GM21786 (cell line): Measurements from ENCODE around the gene TMEM273.
"Not testable (repeated sequence)": the region's sequence is repeated elsewhere in the genome, so short reads cannot be mapped to it uniquely, and the experiment has no call there.

Experiments
- ATAC-seq: cut with Tn5 transposase; IDR thresholded peaks from one replicate; pipeline ENCODE4 v1.9.1; 2021; ENCODE audit not compliant: unreplicated experiment

Gene TMEM273

GRCh38 chr10:49207113-49207512 lies 18.9 kb upstream of the TMEM273 start:
- ATAC-seq, result peak; percentile 57

GRCh38 chr10:49205206-49205605 lies 17.0 kb upstream of the TMEM273 start:
- ATAC-seq, result no peak

DNA sequence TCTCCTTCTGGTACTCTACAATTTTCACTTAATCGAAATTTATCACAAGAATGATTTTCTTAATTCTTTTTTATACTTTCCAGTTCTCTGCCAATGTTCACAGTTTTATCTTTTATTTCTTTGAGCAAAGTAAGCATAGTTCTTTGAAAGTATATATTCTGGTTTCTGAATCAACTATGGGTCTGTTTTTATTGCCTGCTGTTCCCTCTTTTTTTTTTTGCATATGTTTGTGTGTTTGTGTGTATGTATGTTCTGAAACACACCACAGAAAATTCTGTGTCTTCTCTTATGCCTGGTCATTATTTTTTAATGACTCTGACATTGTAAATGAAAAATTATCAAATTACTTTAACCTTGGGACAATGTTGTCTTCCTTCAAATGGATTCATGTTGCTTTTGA lies 15.9 kb upstream of the TMEM273 start:
- ATAC-seq, result no peak

GRCh38 chr10:49202266-49202665 lies 14.1 kb upstream of the TMEM273 start:
- ATAC-seq, result no peak

DNA sequence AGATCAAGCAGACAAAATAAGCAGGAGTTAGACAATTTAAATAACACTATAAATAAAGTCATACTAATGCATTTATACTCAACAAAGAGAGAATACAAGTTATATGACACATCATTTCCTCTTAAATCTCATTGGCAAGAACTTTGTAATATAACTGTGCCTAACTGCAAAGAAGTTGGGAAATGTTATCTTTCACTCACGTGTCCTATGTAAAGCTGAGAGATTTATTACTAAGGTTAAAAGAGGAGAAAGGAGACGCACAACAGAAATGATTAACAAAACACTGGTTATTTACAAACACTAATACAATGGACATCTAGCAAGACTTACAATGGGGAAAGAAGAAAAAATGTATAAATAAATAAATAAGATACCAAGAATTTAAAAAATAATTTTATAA lies 12.7 kb upstream of the TMEM273 start:
- no peak for ATAC-seq

- no peak for ATAC-seq
These were observed 9.0 kb upstream of the TMEM273 start for GRCh38 chr10:49197171-49197570.

- not testable (repeated sequence) for ATAC-seq
These were observed 7.7 kb upstream of the TMEM273 start for GRCh38 chr10:49195864-49196263.

- no peak for ATAC-seq
These were observed 6.2 kb upstream of the TMEM273 start for GRCh38 chr10:49194212-49194920.

GRCh38 chr10:49191349-49191748 lies 3.2 kb upstream of the TMEM273 start:
- no peak for ATAC-seq

DNA sequence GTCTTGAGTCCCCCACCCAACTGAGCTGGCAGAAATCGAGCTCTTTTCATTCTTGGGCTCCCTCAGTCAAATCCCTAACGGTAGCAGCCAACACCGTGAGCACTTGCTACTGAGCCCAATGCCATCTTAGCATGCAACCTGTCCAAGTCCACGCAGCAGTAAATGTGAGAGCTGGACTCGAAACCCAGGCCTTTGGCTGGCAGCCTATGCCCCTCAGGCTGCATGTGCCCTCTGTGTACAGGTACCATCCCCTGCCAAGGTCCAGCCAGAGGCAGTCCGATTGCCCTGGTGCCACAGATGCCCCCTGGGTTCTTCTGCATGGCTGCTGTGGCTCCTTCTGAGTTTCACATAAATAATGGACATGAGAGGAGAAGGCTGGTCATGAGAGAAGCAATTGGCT lies 1.2 kb upstream of the TMEM273 start:
- ATAC-seq, result no peak

GRCh38 chr10:49187044-49187484 lies 1.1 kb downstream of the TMEM273 start:
- no peak for ATAC-seq

GRCh38 chr10:49186613-49187012 lies 1.6 kb downstream of the TMEM273 start:
- ATAC-seq, result no peak

DNA sequence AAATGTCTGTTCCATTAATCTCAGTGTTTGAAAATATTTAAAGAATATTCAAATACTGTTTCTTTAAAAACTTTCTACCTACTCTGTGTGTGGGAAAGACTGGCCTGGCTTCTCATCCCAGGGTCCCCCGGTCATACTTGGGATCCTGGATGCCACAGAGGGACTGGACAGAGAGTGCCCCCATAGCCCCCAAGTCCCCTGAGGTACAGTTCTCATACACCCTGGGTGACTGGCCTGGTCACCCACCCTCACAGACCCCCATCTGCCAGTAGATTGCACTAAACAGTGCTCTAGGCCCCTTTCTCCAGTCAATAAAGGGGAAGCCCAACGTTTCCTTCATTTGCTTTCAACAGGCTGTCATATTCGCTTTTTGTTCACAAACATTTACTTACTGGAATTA lies 3.0 kb downstream of the TMEM273 start:
- no peak for ATAC-seq

DNA sequence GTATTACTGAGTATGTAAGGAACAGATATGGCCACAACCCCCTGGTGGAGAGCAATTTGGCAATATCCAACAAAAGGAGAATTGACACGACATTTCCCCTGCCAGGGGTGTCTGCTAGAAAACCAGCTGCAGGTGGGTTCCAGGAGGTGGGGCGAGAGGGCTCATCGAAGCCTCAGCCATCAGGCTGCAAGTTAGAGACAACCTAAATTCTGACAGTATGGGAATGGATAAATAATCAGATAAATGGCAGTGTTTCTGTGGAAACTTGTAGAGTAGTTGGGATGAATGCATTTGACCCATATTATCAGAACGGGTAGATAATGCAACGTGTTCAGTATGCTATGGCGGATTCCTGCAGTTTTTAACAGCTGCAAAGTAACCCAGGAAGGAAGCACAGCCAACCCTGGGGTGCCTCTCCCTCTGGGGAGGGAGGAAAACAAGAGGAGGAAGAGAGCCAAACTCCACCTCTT lies 3.5 kb downstream of the TMEM273 start:
- no peak for ATAC-seq

DNA sequence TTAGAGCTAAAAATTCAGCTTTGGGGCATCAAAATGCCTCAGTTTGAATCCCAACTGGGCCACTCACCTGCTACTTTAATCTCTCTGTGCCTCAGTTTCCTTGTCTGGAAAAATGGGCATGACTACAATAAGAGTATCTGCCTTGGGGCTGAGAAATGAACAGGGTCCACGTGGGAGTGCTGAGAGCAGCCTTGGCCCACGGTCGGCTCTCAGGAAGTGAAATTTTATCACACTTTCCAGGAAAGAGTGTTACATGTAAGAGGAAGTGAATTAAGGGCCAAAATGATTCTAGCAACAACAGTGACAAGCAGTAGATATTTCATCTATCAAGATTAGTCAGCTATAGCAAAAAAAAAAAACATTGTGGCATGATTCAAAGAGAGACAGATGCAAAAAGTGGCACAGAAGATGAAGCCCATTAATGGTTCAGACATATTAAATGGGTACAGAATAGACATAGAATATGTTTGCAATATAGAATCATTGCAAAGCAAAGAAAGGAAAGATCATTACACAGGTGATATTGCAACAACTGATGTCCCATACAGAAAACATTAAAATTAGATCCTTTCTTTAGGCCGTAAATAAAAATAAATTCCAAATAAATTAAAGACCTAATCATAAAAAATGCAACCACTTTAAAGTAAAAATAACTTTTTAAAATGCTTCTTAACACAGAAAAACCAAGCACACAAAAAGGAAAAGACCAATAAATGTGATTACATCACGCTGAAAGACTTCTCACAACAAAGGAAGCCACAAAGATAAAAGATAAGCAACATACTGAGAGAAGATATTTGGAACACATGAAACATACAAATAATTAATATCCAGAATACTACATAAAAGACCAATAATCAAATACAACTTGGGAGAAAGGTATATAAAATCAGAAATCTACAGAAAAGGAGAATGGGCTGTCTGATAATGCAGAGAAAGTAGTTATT lies 4.3 kb downstream of the TMEM273 start:
- ATAC-seq, result no peak

- no peak for ATAC-seq
These were observed 5.4 kb downstream of the TMEM273 start for GRCh38 chr10:49182776-49183175.

DNA sequence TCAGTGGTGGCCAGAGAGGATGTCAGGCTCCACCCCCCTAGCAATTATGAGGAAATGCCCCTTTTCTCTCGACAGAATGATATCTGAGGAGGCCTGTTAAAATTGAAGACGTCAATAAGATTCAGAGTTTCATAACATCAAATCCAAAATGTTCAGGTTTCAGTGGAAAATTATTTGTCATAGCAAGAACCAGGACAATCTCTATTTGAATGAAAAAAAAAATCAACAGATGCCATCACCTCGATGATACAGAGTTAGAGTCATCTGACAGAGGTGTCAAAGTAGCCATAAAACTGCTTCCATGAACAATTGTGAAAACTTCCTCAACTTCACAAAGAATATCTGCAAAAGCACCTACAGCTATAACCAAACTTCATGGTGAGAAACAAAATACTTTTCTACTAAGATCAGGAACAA lies 7.7 kb downstream of the TMEM273 start:
- no peak for ATAC-seq

DNA sequence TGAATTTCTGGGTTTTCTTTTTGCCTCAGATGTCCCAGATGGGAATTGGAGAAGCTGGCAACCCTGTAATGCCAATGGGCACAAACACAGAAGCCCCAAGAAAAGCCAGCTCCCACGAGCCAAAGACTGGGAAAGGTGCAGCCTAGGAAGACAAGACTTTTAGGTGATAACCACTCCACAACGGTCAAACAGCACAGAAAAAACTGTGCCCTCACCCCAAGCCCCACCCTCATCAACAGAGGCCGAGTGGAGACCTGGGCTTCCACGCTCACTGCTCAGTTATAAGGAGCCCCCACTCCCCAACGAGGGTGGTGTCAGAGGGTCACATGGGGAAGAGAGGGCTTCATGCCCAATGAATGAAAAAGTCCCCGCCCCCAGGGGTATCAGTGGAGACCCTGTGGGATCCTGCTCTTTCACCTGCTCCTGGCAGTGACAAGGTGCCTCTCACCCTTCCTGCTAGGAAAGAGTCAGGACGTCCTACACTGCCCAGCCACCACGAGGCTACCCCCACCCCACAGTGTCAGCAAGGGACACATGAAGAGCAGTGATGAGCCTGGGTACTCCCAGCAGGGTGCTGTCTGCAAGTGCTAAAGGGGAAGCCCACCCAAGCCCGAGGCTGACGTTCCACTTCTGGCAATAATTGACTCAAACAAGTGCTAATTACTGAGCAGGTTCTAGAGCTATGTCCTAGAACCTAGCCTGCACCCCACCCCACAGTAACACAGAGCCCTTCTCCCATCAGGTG lies 8.3 kb downstream of the TMEM273 start:
- no peak for ATAC-seq

DNA sequence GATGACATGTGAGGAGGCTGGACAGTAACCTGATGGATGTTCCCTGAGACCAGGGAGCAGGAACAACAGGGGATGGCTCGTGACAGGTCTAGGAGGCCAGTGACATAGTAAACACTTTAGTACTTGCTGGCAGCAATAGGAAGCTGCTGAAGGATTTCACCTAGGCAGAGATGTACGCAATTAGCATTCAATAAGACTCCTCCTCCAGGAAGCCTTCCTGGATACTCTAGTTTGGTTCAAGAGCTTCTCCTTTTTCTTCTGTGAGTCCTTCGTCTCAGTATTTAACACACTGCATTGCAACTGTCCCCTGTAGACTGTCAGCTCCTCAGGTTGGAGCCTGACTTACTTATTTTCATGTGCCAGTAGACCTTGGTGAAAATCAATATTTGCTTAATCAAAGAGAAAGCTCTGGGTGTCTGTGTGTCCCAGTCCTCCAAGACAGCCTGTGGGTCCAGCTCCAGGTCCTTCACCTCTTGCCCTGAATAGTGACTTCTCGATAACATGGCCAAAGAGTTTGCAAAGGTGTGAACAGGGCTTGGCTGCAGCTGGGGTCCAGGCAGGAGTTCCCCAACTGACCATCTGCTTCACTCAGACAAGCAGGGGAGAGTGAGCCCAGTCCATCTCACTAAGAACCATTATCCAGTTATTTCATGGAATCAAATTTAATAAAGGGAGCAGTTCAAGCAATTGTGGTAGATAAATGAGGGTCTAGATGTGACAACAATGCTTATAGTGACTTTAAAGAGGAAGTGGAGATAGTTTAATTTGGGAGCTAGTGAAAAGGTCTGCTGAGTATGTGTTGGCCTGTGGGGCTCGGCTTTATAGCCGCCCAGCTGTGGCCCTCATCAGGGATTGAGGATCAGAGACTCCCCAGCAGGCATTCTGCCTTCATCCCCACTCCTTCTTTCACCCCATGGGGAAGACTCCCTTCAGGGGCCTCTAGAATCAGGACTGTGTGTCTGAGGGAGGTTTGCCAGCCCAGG lies 9.4 kb downstream of the TMEM273 start:
- ATAC-seq, result no peak
